ENCODE measurements around the gene PBX1.
"Not testable (repeated sequence)": the region's sequence is repeated elsewhere in the genome, so short reads cannot be mapped to it uniquely, and the experiment has no call there.

- TF ChIP-seq CTCF, POLR2A (IDR thresholded peaks at IDR 0.05): not testable (repeated sequence)
Observed at GRCh38 chr1:164552463-164552988, 6.5 kb upstream of the PBX1 start.
